Measurements from ENCODE around the gene TNFRSF19. TPM values are rescaled to one million over a fixed set of nuclear protein-coding genes. Genes with fewer than 3 reads are reported as not detected.

TNFRSF19 gene
- total RNA-seq, 5 donors from 2014 or later (not counting 1 experiment from before 2014, with no cell fraction given) = 0.19 to 0.35 (median 0.24) TPM; not detected in 1

- DNase-seq (no peak), ATAC-seq (replicated peaks in 1 of 4) (no peak)
- Mint-ChIP-seq H3K9me3 (no peaks in the 10 kb centered on the region), H3K4me3 (no peak overlapping the region), H3K27ac (no peak overlapping the region), H3K4me1 (peaks cover 14 to 23% (median 16%) of the 10 kb centered on the region in 3 donors), H3K36me3 (no peaks in the 10 kb centered on the region), H3K27me3 (no peaks in the 10 kb centered on the region)
- H3K9me3 ChIP-seq = no peaks in the 10 kb centered on the region
- WGBS (ENCODE audit: insufficient coverage) = no CpG with 5 or more reads among the region's 3 CpGs
- H3K4me3 ChIP-seq (ENCODE audit: control insufficient read depth in 1 of 2, extremely low read depth in 1 of 2, low read length in 1 of 2) = no peak overlapping the region
- no peaks in the 10 kb centered on the region for H3K36me3 ChIP-seq (ENCODE audit: control insufficient read depth in 2 of 2, extremely low read depth in 1 of 2, insufficient read depth in 1 of 2, low read length in 1 of 2)
- ChIA-PET POLR2A (no interaction called here), CTCF (no interaction called here)
- H3K4me1 ChIP-seq (ENCODE audit: control insufficient read depth in 1 of 2, extremely low read depth in 1 of 2, insufficient read depth in 2 of 2, low read length in 2 of 2) = peaks cover 10 to 19% of the 10 kb centered on the region in 2 experiments
- H3K27ac ChIP-seq (ENCODE audit: low read length) = no peak overlapping the region
- H3K27me3 ChIP-seq (replicated peaks in 1 of 2; ENCODE audit: control insufficient read depth in 2 of 2, extremely low read depth in 1 of 2, insufficient read depth in 2 of 2, low read length in 1 of 2) = peaks cover 0 to 3% of the 10 kb centered on the region in 2 experiments
Observed at GRCh38 chr13:23692816-23693215, 122.6 kb downstream of the TNFRSF19 start.

DNA sequence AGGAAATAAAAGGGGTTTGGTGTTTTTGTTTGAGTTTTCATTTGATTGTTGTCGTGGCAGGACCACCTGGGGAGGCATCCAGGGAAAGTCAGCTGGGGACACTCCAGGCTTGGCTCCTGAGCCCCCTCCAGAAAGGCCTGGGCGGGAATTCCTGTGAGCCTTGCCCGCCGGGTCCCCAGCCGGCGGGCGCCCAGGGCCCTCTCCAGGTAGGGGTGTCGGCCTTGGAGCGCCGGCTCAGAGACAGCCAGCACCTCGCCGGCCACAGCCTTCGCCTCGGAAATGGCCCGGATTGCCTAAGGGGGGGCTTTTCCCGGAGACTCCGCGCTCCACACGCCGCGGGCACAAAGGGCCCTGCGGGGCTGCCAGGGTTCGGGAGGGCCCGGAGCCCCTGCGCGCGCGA is 125.0 kb downstream of the TNFRSF19 start:
- peaks cover 0 to 3% of the 10 kb centered on the region in 2 experiments for H3K27me3 ChIP-seq (replicated peaks in 1 of 2; ENCODE audit: control insufficient read depth in 2 of 2, extremely low read depth in 1 of 2, insufficient read depth in 2 of 2, low read length in 1 of 2)
- H3K36me3 ChIP-seq (ENCODE audit: control insufficient read depth in 2 of 2, extremely low read depth in 1 of 2, insufficient read depth in 1 of 2, low read length in 1 of 2) = no peaks in the 10 kb centered on the region
- peaks cover 10 to 19% of the 10 kb centered on the region in 2 experiments for H3K4me1 ChIP-seq (ENCODE audit: control insufficient read depth in 1 of 2, extremely low read depth in 1 of 2, insufficient read depth in 2 of 2, low read length in 2 of 2)
- Mint-ChIP-seq H3K4me3 (peak overlapping the region in 1 of 3 donors; percentile 36), H3K27ac (no peak overlapping the region), H3K27me3 (no peaks in the 10 kb centered on the region), H3K36me3 (no peaks in the 10 kb centered on the region), H3K9me3 (no peaks in the 10 kb centered on the region), H3K4me1 (peaks cover 14 to 26% (median 16%) of the 10 kb centered on the region in 3 donors)
- DNase-seq (no peak), ATAC-seq (replicated peaks in 1 of 4) (no peak)
- 93% methylated on average over 27 of the region's 28 CpGs for WGBS (ENCODE audit: insufficient coverage)
- ChIA-PET CTCF (interaction anchor here in 1 of 2 donors (0.6 kb wide), 1 partner anchor 46 kb away, joined by 3 read pairs; no protein-coding TSS in a partner anchor), POLR2A (no interaction called here)
- peak overlapping the region in 1 of 2 donors; percentile 40 for H3K4me3 ChIP-seq (ENCODE audit: control insufficient read depth in 1 of 2, extremely low read depth in 1 of 2, low read length in 1 of 2)
- no peak overlapping the region for H3K27ac ChIP-seq (ENCODE audit: low read length)
- H3K9me3 ChIP-seq = no peaks in the 10 kb centered on the region

DNA sequence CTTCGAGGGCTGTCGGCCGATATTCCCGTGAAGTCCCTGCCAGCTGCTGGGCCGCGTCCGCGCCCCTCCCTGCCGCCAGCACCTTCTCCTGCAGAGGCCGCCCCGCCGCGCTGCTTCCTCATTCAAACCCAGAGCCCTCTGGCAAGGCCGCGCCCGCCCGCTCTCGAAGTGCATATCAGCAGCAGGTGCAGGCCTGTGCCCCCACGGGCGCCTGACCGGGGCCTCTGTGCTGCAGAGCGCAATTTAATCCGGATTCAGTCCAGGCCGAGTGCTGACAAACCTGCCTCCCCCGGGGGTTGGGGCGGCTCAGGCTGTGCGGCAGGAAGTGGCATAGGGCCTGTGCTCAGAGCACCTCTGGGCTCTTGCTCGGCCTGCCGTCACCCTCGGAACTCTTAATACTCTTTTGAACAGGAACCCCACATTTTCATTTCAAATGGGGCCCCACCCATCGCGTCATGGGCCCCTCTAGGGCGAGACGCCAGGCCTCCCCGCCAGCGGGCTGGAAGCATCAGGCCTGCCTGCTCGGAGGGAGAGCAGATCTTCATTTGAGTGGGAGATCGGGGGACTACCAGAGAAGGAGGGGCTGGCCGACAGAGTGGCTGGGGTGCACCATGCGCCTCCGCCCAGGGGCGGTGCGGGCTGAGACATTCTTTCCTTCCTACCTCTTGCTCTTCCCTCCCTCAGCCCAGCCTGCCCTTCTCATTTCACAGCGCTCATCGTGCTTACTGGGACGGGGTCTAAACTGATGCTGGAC is 125.7 kb downstream of the TNFRSF19 start:
- CTCF ChIA-PET = no interaction called here
- Histone ChIP-seq H3K27ac (ENCODE audit: low read length) (peak overlapping the region; percentile 78), H3K36me3 (ENCODE audit: control insufficient read depth in 2 of 2, extremely low read depth in 1 of 2, insufficient read depth in 1 of 2, low read length in 1 of 2) (no peaks in the 10 kb centered on the region), H3K27me3 (replicated peaks in 1 of 2; ENCODE audit: control insufficient read depth in 2 of 2, extremely low read depth in 1 of 2, insufficient read depth in 2 of 2, low read length in 1 of 2) (peaks cover 0 to 3% of the 10 kb centered on the region in 2 experiments), H3K4me1 (ENCODE audit: control insufficient read depth in 1 of 2, extremely low read depth in 1 of 2, insufficient read depth in 2 of 2, low read length in 2 of 2) (peaks cover 10 to 19% of the 10 kb centered on the region in 2 experiments), H3K4me3 (ENCODE audit: control insufficient read depth in 1 of 2, extremely low read depth in 1 of 2, low read length in 1 of 2) (peak overlapping the region; percentile 26 to 40), H3K9me3 (no peaks in the 10 kb centered on the region)
- ATAC-seq (replicated peaks in 1 of 4) (peak; percentile 94 to 99 (median 98)), DNase-seq (peak; percentile 32 to 72 (median 54))
- WGBS (ENCODE audit: insufficient coverage) = 22% methylated on average over 36 of the region's 46 CpGs
- POLR2A ChIA-PET = no interaction called here
- H3K9me3 Mint-ChIP-seq = no peaks in the 10 kb centered on the region
- H3K27me3 Mint-ChIP-seq = no peaks in the 10 kb centered on the region
- H3K4me1 Mint-ChIP-seq = peaks cover 14 to 26% (median 16%) of the 10 kb centered on the region in 3 donors
- no peaks in the 10 kb centered on the region for H3K36me3 Mint-ChIP-seq
- H3K27ac Mint-ChIP-seq = peak overlapping the region; percentile 95 to 98
- H3K4me3 Mint-ChIP-seq = peak overlapping the region; percentile 77 to 81 (median 77)

- ChIA-PET CTCF (no interaction called here), POLR2A (no interaction called here)
- Mint-ChIP-seq H3K36me3 (no peaks in the 10 kb centered on the region), H3K9me3 (no peaks in the 10 kb centered on the region), H3K27ac (peak overlapping the region; percentile 95 to 98), H3K4me3 (peak overlapping the region; percentile 77 to 81 (median 77)), H3K27me3 (no peaks in the 10 kb centered on the region), H3K4me1 (peaks cover 14 to 26% (median 16%) of the 10 kb centered on the region in 3 donors)
- ATAC-seq (replicated peaks in 1 of 4) (no peak), DNase-seq (no peak)
- H3K36me3 ChIP-seq (ENCODE audit: control insufficient read depth in 2 of 2, extremely low read depth in 1 of 2, insufficient read depth in 1 of 2, low read length in 1 of 2) = no peaks in the 10 kb centered on the region
- peaks cover 0 to 3% of the 10 kb centered on the region in 2 experiments for H3K27me3 ChIP-seq (replicated peaks in 1 of 2; ENCODE audit: control insufficient read depth in 2 of 2, extremely low read depth in 1 of 2, insufficient read depth in 2 of 2, low read length in 1 of 2)
- 100% methylated on average over 2 of the region's 5 CpGs for WGBS (ENCODE audit: insufficient coverage)
- H3K9me3 ChIP-seq = no peaks in the 10 kb centered on the region
- peak overlapping the region in 1 of 2 donors; percentile 26 for H3K4me3 ChIP-seq (ENCODE audit: control insufficient read depth in 1 of 2, extremely low read depth in 1 of 2, low read length in 1 of 2)
- peak overlapping the region; percentile 78 for H3K27ac ChIP-seq (ENCODE audit: low read length)
- H3K4me1 ChIP-seq (ENCODE audit: control insufficient read depth in 1 of 2, extremely low read depth in 1 of 2, insufficient read depth in 2 of 2, low read length in 2 of 2) = peaks cover 10 to 19% of the 10 kb centered on the region in 2 experiments
Observed at GRCh38 chr13:23696610-23697009, 126.4 kb downstream of the TNFRSF19 start.

DNA sequence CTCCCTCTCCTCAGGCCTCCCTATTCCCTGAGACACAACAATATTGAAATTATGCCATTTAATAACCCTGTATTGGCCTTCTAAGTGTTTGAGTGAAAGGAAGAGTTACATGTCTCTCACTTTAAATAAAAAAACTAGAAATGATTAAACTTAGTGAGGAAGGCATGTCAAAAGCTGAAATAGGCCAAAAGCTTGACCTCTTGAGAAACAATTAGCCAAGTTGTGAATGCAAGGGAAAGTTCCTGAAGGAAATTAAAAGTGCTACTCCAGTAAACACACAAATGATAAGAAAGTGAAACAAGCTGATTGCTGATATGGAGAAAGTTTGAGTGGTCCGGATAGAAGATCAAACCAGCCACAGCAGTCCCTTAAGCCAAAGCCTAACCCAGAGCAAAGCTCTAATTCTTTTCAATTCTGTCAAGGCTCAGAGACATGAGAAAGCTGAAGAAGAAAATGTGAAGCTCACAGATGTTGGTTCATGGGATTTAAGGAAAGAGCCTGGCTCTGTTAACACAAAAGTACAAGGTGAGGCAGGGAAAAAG is 127.6 kb downstream of the TNFRSF19 start:
- H3K4me1 Mint-ChIP-seq = peaks cover 14 to 26% (median 16%) of the 10 kb centered on the region in 3 donors
- H3K27ac Mint-ChIP-seq = no peak overlapping the region
- Histone ChIP-seq H3K36me3 (ENCODE audit: control insufficient read depth in 2 of 2, extremely low read depth in 1 of 2, insufficient read depth in 1 of 2, low read length in 1 of 2) (no peaks in the 10 kb centered on the region), H3K27ac (ENCODE audit: low read length) (no peak overlapping the region), H3K27me3 (replicated peaks in 1 of 2; ENCODE audit: control insufficient read depth in 2 of 2, extremely low read depth in 1 of 2, insufficient read depth in 2 of 2, low read length in 1 of 2) (peaks cover 0 to 8% of the 10 kb centered on the region in 2 experiments), H3K9me3 (no peaks in the 10 kb centered on the region), H3K4me3 (ENCODE audit: control insufficient read depth in 1 of 2, extremely low read depth in 1 of 2, low read length in 1 of 2) (no peak overlapping the region), H3K4me1 (ENCODE audit: control insufficient read depth in 1 of 2, extremely low read depth in 1 of 2, insufficient read depth in 2 of 2, low read length in 2 of 2) (peaks cover 10 to 19% of the 10 kb centered on the region in 2 experiments)
- CTCF ChIA-PET = interaction anchor here in 1 of 2 donors (0.6 kb wide), 1 partner anchor 925 kb away, joined by 3 read pairs; no protein-coding TSS in a partner anchor
- DNase-seq (no peak), ATAC-seq (replicated peaks in 1 of 4) (no peak)
- H3K9me3 Mint-ChIP-seq = no peaks in the 10 kb centered on the region
- POLR2A ChIA-PET = interaction anchor here (0.6 to 0.8 kb wide), 4 partner anchors 10 to 804 kb away, joined by 3 to 9 read pairs (median 5); no protein-coding TSS in a partner anchor
- WGBS (ENCODE audit: insufficient coverage) = no CpG with 5 or more reads among the region's 1 CpG
- H3K36me3 Mint-ChIP-seq = no peaks in the 10 kb centered on the region
- H3K4me3 Mint-ChIP-seq = peak overlapping the region in 1 of 3 donors; percentile 30
- H3K27me3 Mint-ChIP-seq = no peaks in the 10 kb centered on the region

DNA sequence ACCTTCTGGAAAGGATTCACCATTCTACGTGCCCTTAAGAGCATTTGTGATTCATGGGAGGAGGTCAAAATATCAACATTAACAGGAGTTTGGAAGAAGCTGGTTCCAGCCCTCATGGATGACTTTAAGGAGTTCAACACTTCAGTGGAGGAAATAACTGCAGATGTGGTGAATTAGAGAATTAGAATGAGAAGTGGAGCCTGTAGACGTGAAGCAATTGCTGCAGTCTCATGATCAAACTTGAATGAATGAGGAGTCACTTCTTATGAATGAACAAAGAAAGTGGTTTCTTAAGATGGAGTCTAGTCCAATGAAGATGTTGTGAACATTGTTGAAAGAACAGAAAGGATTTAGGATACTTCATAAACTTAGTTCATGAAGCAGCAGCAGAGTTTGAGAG is 129.1 kb downstream of the TNFRSF19 start:
- CTCF ChIA-PET = no interaction called here
- Histone ChIP-seq H3K4me1 (ENCODE audit: control insufficient read depth in 1 of 2, extremely low read depth in 1 of 2, insufficient read depth in 2 of 2, low read length in 2 of 2) (peaks cover 10 to 19% of the 10 kb centered on the region in 2 experiments), H3K36me3 (ENCODE audit: control insufficient read depth in 2 of 2, extremely low read depth in 1 of 2, insufficient read depth in 1 of 2, low read length in 1 of 2) (no peaks in the 10 kb centered on the region), H3K27me3 (replicated peaks in 1 of 2; ENCODE audit: control insufficient read depth in 2 of 2, extremely low read depth in 1 of 2, insufficient read depth in 2 of 2, low read length in 1 of 2) (peaks cover 0 to 8% of the 10 kb centered on the region in 2 experiments), H3K9me3 (no peaks in the 10 kb centered on the region), H3K27ac (ENCODE audit: low read length) (no peak overlapping the region), H3K4me3 (ENCODE audit: control insufficient read depth in 1 of 2, extremely low read depth in 1 of 2, low read length in 1 of 2) (no peak overlapping the region)
- Mint-ChIP-seq H3K4me1 (peaks cover 14 to 26% (median 16%) of the 10 kb centered on the region in 3 donors), H3K27ac (no peak overlapping the region), H3K36me3 (no peaks in the 10 kb centered on the region), H3K4me3 (no peak overlapping the region), H3K9me3 (no peaks in the 10 kb centered on the region), H3K27me3 (no peaks in the 10 kb centered on the region)
- POLR2A ChIA-PET = no interaction called here
- ATAC-seq (replicated peaks in 1 of 4) (no peak), DNase-seq (no peak)
- WGBS (ENCODE audit: insufficient coverage) = 83% methylated on average over 2 of the region's 2 CpGs
